ENCODE measurements around the gene FKBP14. TPM values are rescaled to one million over a fixed set of nuclear protein-coding genes. Genes with fewer than 3 reads are reported as not detected.

Gene FKBP14
- total RNA-seq, 2 experiments from 2014 or later = 4.3 to 5.2 TPM

- no peaks in the 10 kb centered on the region for H3K9me3 Mint-ChIP-seq
- Histone ChIP-seq H3K9me3 (ENCODE audit: control insufficient read depth in 1 of 2, insufficient read depth in 1 of 2, low read length in 2 of 2) (no peaks in the 10 kb centered on the region), H3K4me1 (ENCODE audit: insufficient read depth, low read length) (no peaks in the 10 kb centered on the region), H3K27me3 (ENCODE audit: control insufficient read depth in 1 of 2, insufficient read depth in 2 of 2, low read length in 2 of 2) (no peaks in the 10 kb centered on the region), H3K27ac (ENCODE audit: low read depth in 1 of 2, low read length in 2 of 2) (no peak overlapping the region), H3K36me3 (ENCODE audit: insufficient read depth, low read length) (no peaks in the 10 kb centered on the region), H3K4me3 (ENCODE audit: low read length) (no peak overlapping the region)
- DNase-seq (no peak), ATAC-seq (ENCODE audit: poor library complexity) (no peak)
- intact Hi-C loops (cut with DNase I, micrococcal nuclease) = loop anchor here in 1 of 2 experiments (10.0 kb wide), 1 partner anchor 739 kb away; the partner anchor contains the start of gene MINDY4
- POLR2A ChIA-PET = interaction anchor here (1.4 to 2.2 kb wide), 2 partner anchors 8 to 10 kb away, joined by 4 read pairs; partner anchors contain the start of genes FKBP14 and PLEKHA8
- H3K4me1 Mint-ChIP-seq (ENCODE audit: low read depth) = peaks cover 32% of the 10 kb centered on the region
- no peaks in the 10 kb centered on the region for H3K36me3 Mint-ChIP-seq (ENCODE audit: low read depth)
- no peak overlapping the region for H3K27ac Mint-ChIP-seq
- CTCF ChIA-PET = no interaction called here
- no peak overlapping the region for H3K4me3 Mint-ChIP-seq
- H3K27me3 Mint-ChIP-seq = no peaks in the 10 kb centered on the region
- TF ChIP-seq CTCF (IDR thresholded peaks at IDR 0.05) = no peak
Measured at GRCh38 chr7:30036220-30036619, 9.7 kb upstream of the FKBP14 start.

DNA sequence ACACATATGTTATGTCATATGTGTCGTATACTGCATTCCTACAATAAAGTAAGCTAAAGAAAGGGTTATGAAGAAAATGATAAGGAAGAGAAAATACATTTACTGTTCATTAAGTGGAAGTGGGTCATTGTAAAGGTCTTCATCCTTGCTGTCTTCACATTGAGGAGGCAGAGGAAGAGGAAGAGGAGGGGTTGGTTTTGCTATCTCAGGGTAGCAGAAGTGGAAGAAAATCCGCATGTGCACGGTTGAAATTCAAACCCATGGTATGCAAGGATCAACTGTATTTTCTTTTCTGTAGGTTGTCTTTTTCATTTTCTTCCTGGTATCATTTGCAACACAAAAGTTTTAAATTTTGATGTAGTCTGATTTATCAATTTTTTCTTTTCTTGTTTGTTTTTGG is 8.0 kb upstream of the FKBP14 start:
- Mint-ChIP-seq H3K27ac (no peak overlapping the region), H3K27me3 (no peaks in the 10 kb centered on the region), H3K36me3 (ENCODE audit: low read depth) (peaks cover under 1% of the 10 kb centered on the region), H3K4me3 (no peak overlapping the region), H3K9me3 (no peaks in the 10 kb centered on the region), H3K4me1 (ENCODE audit: low read depth) (peaks cover 15% of the 10 kb centered on the region)
- POLR2A ChIA-PET = interaction anchor here (2.2 kb wide), 1 partner anchor 8 kb away, joined by 4 read pairs; the partner anchor contains the start of gene FKBP14
- Histone ChIP-seq H3K9me3 (ENCODE audit: control insufficient read depth in 1 of 2, insufficient read depth in 1 of 2, low read length in 2 of 2) (no peaks in the 10 kb centered on the region), H3K4me1 (ENCODE audit: insufficient read depth, low read length) (peaks cover 5% of the 10 kb centered on the region), H3K36me3 (ENCODE audit: insufficient read depth, low read length) (no peaks in the 10 kb centered on the region), H3K27me3 (ENCODE audit: control insufficient read depth in 1 of 2, insufficient read depth in 2 of 2, low read length in 2 of 2) (no peaks in the 10 kb centered on the region), H3K4me3 (ENCODE audit: low read length) (no peak overlapping the region), H3K27ac (ENCODE audit: low read depth in 1 of 2, low read length in 2 of 2) (no peak overlapping the region)
- ATAC-seq (ENCODE audit: poor library complexity) (no peak), DNase-seq (no peak)
- TF ChIP-seq CTCF (IDR thresholded peaks at IDR 0.05) = no peak
- CTCF ChIA-PET = interaction anchor here (0.9 kb wide), 1 partner anchor 27 kb away, joined by 4 read pairs; no protein-coding TSS in a partner anchor
- intact Hi-C loops (cut with DNase I, micrococcal nuclease) = loop anchor here in 1 of 2 experiments (10.0 kb wide), 1 partner anchor 740 kb away; the partner anchor contains the start of gene MINDY4

- no peak for DNase-seq
- Histone ChIP-seq H3K36me3 (ENCODE audit: insufficient read depth, low read length) (no peaks in the 10 kb centered on the region), H3K4me3 (ENCODE audit: low read length) (no peak overlapping the region), H3K9me3 (ENCODE audit: control insufficient read depth in 1 of 2, insufficient read depth in 1 of 2, low read length in 2 of 2) (no peaks in the 10 kb centered on the region), H3K27ac (ENCODE audit: low read depth in 1 of 2, low read length in 2 of 2) (no peak overlapping the region), H3K4me1 (ENCODE audit: insufficient read depth, low read length) (peaks cover 10% of the 10 kb centered on the region), H3K27me3 (ENCODE audit: control insufficient read depth in 1 of 2, insufficient read depth in 2 of 2, low read length in 2 of 2) (no peaks in the 10 kb centered on the region)
- peaks cover 12% of the 10 kb centered on the region for H3K4me1 Mint-ChIP-seq (ENCODE audit: low read depth)
- H3K4me3 Mint-ChIP-seq = no peak overlapping the region
- ChIA-PET CTCF (interaction anchor here (1.0 kb wide), 1 partner anchor 29 kb away, joined by 4 read pairs; no protein-coding TSS in a partner anchor), POLR2A (no interaction called here)
- no peaks in the 10 kb centered on the region for H3K27me3 Mint-ChIP-seq
- intact Hi-C loops (cut with DNase I, micrococcal nuclease) = loop anchor here in 1 of 2 experiments (10.0 kb wide), 1 partner anchor 742 kb away; the partner anchor contains the start of gene MINDY4
- no peak for ATAC-seq (ENCODE audit: poor library complexity)
- H3K27ac Mint-ChIP-seq = no peak overlapping the region
- no peaks in the 10 kb centered on the region for H3K9me3 Mint-ChIP-seq
- peaks cover 12% of the 10 kb centered on the region for H3K36me3 Mint-ChIP-seq (ENCODE audit: low read depth)
- no peak for TF ChIP-seq CTCF (IDR thresholded peaks at IDR 0.05)
Measured at GRCh38 chr7:30032310-30033125, 6.0 kb upstream of the FKBP14 start.

Data from CD4-positive, alpha-beta T cell (primary cell).